NCI-H187 treated with DMSO at 0.1 percent for 48 hours (cell line): ENCODE data around the gene UBE2M.

Experiments
- DNase-seq: peaks from one replicate; lab custom pipeline; 2025; lab: John Stamatoyannopoulos, UW

The UBE2M gene

DNA sequence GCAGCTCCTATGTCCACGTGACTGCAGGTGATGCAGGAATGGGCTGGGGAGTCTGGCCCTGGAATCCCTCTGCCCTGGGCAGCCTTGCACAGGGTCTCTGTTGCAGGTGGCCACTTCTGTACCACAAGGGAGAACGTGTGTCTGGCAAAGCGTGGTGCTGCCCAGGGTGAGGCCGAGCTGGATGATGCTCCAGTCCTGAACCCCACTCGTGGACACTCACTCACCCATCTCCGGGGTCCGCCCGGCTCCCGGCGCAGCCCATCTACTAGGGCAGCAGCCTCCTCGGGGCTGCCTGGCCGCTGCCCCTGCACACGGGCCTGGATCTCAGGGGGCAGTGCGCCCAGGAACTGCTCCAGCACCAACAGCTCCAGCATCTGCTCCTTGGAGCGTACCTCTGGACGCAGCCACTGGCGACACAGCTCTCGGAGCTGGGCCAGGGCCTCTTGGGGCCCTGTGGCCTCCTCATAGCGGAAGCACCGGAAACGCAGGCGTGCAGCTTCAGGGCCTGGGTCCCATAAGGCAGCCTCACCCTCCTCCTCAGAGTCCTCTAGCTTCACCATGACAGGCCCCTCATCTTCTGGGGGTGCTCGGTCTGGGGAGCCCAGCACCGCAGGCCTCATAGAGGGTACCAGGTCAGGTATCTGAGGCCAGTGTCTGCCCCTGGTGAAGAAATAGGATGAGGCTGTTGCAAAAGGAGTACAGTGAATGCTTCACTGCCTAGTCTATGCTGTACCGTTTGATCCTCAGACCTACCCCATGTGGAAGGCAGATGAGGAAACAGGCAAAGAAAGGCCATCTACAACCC lies 12.6 kb upstream of the UBE2M start:
- no peak for DNase-seq

DNA sequence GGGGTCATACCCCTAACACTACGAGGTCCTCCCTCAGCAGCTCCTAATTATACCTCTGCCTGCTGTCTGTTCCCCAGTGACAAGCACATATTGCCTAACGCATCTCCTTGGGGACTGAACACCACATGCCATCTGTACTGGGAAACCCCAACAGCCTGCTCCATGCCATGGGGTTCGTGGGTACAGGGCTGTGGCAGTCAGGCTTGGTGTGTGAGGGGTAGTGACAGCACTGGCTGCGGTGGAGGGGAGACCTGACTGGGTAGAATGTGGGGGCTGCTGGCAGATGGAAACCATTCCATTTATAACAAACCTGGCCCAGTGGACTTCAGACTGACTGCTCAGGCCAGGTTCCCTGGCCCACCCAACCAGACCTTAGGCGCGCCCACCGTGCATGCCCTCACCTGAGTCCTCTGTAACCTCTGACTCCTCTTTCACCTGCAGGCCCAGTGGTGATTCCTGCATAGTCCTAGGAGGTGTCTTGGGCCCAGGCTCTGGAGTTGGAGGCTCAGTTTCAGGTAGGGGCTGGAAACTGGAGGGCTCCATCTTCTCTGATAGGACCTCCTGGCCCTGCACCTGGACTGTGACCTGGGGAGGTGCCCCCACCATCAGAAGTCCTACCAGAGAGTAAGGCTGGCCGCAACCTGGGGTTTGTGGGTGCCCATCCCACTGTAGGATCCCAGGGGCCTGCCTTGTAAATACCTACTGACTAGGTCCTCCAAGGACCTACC lies 11.7 kb upstream of the UBE2M start:
- DNase-seq = no peak

DNA sequence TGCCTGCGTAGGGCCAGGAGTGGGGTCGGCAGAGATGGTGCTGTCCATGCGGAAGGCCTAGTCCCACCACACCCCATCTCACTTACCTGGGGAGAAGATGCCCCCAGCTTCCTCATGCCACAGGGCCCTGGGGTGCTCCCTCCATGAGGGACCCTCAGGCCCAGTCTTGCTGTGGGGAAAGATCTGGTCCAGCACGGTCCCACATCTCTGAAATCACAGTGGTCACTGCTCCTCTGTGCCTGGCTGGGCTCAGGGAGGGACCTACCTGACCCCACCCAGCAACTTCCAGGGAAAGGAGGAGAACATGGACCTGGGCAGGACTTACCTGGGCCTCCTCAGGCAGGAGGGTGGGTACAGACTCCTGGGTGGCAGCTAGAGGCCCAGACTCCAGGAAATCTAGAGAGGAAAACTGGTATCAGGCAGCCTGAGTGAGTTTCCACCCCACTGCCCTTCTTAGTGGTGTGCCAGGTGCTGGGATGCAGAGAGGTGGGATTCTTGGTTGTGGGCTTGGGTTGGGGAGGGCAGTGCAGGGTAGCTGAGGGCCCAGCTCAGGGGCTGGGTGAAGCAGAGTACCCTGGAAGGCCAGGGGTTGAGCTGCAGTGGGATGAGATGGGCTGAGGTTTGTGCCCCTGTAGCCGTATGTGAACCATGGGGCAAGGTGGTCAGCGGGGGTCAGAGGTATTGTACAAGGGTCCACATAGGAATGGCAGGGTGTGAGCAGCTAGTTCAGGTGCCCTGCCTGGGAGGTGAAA lies 11.0 kb upstream of the UBE2M start:
- no peak for DNase-seq

DNA sequence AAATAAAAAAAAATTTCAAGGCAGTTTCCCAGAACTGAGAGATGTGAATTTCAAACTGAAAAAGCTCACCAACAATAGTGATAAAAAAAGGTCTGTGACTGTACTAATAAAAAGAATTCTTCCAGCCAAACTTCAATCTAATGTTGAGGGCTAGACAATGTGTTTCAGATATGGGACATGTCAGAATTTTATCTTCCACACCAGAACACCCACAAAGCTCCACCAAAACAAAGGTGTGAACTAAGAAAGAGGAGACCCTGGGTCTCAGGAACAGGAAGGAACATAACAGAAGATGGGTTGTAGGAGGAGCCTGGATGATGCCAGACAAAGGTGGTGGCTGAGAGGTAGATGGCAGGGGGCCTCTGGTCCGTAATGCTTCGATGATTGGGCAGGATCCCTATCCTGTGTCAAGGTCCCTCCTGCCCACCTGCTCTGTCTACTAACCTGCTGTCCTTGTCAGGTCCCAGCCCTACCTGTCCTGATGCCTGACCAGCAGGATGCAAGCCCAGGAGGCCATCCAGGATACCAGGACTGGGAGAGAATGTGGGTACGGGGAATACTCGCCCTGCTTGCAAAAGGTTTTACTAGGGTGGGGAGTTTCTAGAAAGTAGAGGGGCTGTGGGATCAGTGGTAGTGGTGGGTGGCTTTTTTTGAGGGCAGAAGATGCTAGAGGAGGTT lies 10.2 kb upstream of the UBE2M start:
- DNase-seq = no peak

DNA sequence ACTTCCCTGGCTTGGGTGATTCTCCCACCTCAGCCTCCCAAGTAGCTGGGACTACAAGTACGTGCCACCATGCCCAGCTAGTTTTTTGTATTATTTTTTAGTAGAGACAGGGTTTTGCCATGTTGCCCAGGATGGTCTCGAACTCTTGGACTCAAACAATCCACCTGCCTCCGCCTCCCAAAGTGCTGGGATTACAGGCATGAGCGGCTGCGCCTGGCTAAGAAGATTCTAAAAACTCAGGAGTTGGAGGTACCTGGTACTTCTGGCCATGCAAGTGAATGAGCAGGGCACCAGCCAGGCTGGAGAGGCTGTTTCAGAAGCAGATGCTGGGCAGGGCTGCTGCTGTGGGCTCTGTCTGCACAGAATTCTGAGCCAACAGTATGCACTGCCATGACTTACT lies 8.6 kb upstream of the UBE2M start:
- no peak for DNase-seq

DNA sequence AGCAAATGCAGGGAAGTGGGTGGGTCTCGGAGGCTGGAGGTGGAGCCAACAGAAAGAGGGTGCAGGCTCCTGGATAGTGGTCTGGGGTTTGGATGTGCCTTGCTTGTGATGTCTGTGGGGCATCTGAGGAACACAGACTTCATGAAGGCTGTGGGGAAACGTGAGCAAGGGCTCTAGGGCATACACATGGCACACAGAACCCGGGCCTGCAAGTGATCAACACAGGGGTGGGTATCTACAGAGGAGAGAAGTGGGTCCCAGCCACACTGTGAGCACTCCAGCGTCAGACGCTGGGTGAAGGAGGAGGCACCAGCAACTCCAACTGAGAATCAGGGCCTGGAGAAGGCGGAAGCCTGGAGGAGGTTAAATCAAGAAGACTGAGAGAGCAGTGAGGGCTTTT lies 5.4 kb upstream of the UBE2M start:
- no peak for DNase-seq

DNA sequence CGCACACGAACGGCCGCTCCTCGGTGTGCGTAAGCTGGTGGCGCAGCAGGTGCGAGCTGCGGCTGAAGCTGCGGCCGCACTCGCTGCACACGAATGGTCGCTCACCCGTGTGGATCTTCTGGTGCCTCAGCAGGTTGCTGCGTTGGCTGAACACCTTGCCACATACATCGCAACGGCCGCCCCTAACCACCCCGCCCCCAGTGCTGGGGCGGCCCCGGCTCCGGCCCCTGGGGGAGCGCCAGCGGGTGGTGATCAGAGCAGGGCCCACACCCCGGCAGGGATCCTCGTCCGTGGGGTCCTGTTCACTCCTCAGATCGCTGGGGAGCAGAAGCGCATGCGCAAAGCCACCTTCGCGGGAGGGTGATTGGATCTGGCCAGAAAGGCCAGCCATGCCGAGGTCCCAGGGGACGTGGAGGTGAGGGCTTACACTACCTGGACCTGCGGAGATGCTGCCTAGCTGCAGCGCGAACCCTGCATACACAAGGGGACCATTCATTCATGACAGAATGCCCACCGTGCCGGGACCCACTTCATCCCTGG lies 4.7 kb upstream of the UBE2M start:
- DNase-seq = no peak

DNA sequence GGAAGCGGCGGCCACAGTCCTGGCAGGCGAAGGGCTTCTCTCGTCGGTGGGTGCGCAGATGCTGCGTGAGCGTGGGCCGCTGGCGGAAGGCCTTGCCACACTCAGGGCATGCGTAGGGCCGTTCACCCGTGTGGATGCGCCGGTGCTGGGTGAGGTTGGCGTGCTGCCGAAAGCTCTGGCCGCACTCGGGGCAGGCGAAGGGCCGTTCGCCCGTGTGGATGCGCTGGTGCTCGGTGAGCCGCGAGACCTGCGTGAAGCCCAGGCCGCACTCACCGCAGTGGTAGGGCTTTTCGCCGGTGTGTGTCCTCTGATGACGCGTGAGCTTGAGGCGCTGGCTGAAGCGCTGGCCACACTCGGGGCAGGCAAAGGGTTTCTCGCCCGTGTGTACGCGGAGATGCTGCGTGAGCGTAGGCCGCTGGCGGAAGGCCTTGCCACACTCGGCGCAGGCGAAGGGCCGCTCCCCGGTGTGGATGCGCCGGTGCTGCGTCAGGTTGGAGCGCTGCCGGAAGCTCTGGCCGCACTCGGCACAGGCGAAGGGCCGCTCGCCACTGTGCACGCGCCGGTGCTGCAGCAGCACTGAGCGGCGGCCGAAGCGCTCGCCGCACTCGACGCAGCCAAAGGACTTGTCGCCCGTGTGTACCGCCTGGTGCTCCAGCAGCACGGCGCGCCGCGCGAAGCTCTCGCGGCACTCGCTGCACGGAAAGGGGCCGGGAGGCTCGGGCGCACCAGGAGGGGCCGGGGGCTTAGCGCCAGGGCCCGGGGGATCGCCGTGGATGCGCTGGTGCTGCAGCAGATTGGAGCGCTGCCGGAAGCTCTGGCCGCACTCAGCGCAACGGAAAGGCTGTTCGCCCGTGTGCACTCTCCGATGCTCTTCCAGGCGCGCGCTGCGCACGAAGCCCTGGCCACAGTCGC lies 4.0 kb upstream of the UBE2M start:
- DNase-seq = no peak

DNA sequence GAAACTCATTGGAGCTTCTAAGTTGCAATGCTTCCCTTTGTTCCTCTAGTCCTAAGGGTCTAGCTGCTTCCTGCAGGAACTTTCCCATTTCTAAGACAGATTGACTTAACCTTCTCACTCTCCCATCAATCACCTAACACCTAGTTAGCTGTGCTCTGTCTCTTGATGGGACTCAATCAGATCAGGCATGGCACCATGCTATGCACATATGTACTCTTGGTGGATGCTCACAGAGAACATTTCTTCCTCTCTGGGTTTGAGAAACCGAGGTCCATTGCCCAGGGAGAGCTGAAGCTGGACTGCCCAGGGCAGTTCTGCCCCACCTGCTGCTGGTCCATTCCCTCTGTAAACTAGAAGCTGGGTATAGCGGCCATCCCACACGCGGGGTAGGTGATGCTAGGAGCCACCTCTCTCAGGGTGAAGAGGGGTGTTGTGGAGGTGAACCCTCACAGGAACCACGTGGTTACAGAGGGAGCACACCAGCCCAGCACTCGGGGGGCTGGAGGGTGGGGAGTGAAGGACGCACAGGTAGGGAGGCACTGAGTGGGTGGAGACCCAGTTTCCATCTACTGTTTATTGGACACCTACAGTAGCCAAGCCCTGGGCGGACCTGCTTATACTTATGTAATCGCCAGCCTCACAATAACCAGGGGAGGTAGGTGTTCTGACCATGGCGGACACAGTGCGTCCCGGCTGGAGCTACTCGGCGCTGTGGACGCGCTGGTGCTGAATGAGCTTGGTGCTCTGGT lies 3.1 kb upstream of the UBE2M start:
- DNase-seq = no peak

DNA sequence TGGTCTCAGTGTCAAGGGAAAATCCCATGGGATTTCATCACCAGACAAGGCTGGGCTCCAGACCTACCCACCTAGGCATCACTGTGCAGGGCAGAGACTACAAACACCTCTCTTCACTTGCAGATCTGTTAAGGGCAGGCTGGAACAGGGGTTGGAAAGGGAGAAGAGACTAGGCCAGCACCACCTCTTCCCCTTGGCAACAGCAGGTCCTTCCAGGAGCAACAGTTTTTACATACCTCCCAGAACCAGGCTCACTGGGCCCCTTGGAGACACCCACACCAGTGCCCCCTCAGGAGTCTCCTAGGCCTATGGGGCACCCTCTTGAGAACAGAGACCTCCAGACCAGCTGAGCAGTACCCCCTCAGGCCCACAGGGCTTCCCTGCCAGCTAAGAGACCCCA lies 2.5 kb upstream of the UBE2M start:
- no peak for DNase-seq

DNA sequence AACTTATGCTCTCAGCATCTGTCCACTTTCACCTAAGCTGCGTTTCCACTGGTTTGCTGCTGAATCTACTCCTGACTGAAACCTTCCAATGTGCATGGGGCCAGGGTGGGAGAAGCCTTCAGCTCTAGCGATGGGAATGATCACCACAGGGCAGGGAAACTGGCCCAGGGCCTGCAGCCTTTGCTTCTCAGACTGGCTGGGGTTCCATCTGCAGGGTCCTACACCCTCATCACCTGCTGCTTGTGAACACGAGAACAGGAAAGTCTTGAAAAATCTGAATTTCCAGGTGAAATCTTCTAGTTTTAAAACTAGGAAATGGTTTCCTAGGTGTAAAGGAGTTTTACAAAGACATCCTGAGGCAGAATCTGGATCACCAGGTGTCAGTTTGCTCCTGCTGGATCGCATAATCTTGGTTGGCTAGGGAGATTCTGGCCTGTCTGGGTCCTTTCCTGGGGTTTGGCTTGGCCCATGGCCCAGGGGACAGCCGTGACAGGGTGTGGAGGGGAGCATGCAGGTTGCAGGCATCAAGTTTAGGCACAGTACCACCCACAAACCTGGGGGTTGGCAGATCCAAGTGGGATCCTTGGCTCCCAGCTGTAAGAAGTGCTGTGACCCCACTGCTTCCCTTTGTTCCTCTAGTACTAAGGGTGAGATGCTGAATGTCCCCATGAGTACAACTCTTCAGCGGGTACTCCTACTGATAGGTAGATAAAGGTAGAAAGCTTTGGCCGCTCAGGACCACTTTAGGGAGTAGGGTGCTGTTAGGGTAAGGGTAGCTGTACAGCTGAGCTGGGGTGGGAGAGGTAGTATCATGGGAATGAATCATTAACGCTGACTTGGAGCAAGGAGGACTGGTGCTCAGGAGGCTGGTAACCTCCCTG lies 1.8 kb upstream of the UBE2M start:
- DNase-seq = no peak

DNA sequence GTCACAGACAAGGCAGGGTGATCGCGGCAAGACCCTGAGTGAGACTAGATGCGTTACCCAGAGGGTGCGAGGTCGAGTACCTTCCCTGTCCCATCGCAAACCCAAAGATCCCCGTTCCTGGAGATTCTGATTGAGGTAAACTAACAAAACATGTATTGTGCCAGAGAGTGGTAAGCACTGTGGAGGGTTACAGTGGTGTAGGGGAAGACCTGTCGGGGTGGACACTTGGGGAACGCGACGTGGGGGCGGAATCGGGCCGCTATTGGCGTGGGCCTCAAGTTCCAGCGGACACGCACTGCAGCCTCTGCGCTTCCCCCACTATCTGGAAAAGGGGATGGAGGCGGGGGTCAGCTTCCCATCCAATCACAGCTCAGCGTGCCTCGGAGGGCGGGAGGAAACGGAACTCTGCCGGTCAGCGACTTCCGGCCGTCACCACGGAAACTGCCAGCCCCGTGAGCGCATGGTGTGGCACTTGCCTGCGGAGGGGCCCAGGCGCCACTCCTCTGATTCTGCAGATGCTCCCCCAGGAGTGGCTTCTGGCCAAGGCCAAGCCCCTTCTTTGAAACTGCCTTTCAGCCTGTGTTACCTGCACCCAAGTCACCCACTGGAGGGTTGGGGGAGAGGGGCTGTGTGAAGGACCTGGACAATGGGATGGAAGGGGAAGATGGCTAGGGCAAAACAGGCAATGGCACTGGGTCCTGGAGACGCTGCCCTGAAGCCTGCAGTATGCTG lies 1.0 kb upstream of the UBE2M start:
- no peak for DNase-seq

DNA sequence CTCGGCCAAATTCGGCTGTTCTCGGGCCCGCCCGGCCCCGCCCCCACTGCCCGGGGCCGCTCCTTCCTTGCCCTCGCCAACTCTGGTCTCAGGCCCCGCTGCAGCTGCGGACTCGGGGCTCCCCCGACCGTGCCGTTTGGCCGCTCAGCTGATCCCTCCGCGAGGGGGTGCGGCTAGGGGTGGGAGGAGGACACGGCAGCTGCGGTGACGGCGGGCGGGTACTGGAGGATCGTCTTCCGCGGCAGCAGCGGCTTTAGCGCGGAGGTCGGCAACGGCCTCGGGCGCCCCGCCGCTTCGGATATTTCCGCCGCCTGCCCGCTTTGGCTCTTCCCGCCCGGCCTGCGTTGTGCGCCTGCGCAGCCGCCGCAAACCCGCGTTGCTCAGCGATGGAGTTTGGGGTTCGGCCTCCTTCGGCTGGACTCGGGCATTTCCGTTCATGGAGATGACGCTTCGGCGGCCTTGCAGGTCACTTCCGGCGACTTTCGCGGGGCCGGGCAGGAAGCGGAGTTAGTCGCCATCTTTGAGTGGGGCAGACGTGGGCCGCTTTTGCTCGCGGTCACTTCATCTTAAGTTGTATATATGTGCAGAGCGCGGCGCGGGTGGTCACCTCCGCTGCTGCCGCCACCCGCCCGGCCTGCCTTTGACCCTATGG lies 338 bp upstream of the UBE2M start:
- no peak for DNase-seq

DNA sequence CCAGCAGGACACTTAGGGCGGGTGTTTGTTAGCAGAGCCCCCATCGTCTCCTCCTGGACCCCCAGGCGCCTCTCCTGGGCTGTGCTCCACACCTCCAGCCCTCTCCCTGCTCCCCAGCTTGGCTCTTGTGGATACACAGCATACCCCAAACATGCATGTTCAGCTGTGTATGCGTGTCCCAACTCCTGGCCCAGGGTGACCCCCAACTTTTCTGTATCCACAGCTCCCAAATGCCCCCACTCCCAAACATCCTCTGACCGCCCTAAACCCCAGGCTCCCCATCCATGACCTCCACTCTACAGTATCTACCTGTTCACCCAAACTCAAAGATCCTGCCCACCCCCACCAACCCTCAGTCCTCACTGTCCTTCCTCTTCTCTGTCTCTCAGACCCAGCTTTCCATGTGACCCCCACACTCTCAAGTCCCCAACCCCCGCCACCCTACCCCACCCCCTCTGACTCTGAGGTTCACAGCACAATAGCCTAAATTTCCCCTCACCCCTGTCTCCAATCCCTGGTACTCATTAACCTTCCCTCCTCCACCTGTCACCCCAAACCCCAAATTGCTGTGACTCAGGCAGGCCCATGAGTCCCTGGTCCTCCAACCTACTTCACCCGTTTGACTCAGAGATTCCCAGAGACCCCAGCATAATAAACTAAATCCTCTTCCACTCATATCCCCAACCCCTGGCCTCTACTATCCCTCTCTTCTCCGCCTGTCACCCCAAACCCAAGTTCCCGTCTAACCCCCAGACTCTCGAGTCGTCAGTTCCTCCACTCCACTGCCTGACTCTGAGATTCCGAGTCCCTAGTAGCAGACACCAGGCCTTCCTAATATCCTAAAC lies 968 bp downstream of the UBE2M start:
- DNase-seq = no peak

DNA sequence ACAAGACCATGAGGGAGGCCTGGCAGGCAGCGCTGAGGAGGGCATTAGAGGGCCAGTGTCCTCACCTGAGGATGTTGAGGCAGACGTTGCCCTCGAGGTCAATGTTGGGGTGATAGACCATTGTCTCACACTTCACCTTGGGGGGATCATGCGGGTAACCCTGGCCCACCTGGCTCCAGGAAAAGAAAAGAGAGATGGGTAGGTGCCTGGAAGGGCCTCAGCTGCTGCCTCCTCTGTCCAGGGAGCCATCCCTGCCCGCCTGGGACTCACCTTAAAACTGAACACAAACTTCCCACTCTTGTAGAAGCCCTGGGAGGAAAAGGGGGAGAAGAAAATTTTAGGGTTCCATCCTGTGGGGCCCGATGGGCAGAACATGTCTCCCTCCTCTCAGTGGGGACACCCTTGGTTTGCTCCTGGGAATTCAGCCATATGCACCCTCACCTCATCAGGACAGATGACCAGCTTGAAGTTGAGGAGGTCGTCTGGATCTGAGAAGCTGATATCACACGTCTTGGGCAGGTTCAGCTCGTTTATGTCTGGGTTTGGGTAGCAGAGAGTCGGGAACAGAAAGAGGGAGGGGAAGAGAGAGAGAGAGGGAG lies 1.7 kb downstream of the UBE2M start:
- DNase-seq = no peak

DNA sequence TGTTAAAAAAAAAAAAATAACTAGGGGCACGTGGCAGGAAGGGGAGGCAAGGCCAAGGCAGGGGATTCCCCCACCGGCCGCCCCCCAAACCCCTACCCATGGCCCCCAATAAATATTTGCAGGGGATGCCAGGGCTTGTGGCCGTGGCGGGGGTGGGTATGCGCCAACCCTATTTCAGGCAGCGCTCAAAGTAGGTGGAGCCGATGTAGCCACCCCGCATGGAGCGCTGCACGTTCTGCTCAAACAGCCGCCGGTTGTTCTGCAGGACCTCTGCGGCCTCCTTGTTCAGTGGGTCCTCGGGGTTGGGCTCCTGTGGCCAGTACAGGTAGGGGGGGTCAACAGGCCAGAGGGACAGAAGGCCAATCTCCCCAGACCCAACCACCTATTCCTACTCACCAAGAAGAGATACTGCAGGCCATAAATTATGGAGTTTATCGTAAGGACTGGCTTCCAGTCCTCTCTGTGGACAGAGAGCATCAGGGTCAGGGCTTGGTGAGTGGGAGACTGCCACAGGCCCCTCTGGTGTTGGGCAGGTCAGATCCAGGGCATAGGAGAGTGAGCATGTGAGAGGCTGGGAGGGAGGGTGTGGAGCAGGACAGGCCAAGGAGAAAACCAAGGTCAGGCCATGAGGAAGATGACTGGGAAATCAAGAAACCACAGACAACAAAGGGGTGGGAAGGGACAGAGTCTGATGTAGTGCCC lies 2.3 kb downstream of the UBE2M start:
- DNase-seq = no peak
